HS-27A (cell line): ENCODE measurements around the gene EARS2.

Source experiments
- DNase-seq: peaks from one replicate; pipeline ENCODE4 v3.0.0-alpha.2; 2012; ENCODE audit warnings: low read depth, missing footprints

EARS2 gene

GRCh38 chr16:23480257-23480656 lies 76.9 kb downstream of the EARS2 start:
- DNase-seq = no peak

- no peak for DNase-seq
Observed at GRCh38 chr16:23479138-23479537, 78.0 kb downstream of the EARS2 start.

- DNase-seq = no peak
Observed at GRCh38 chr16:23478566-23478965, 78.6 kb downstream of the EARS2 start.

GRCh38 chr16:23476289-23476688 lies 80.9 kb downstream of the EARS2 start:
- DNase-seq = no peak
